Activated naive CD8-positive, alpha-beta T cell treated with anti-CD3 and anti-CD28 coated beads, Interleukin-2, amount 50 U/mL, for 16 hours (primary cell): ENCODE results near the gene EXD3.

ENCODE experiments used
- DNase-seq: peaks from one replicate; pipeline ENCODE4 v3.0.0-alpha.2; 2020; ENCODE audit warnings: low read depth, low spot score

Gene EXD3

DNA sequence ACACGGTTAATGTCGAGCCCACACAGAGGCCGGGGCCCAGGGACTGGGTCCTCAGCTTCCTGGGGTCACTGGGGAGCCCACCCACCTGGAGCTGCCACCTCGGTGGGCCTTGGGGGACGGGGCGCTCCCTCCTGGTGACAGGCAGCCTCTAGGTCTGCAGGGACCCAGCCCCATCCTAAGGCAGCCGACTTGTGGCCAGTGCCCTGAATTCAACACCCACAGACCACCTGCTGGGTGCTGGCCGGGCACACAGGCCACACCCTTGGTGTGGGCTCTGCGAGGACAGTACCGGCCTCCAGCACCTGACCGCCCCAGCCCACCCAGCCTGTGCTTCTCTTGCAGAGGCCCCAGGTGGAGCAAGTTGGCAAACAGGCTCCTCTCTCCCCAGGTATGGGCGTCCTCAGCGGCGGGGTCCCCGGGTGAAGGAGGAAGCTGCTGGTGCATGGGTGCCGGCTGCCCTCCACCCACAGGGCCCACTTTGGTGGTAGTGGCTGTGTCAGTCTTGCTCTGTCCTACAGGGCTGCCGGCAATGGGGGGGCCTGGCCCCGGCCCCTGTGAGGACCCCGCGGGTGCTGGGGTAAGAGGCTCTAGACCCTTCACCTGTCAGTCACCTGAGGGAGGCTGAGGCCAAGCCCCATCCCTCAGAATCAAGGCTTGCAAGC is 9.9 kb upstream of the EXD3 start:
- no peak for DNase-seq

DNA sequence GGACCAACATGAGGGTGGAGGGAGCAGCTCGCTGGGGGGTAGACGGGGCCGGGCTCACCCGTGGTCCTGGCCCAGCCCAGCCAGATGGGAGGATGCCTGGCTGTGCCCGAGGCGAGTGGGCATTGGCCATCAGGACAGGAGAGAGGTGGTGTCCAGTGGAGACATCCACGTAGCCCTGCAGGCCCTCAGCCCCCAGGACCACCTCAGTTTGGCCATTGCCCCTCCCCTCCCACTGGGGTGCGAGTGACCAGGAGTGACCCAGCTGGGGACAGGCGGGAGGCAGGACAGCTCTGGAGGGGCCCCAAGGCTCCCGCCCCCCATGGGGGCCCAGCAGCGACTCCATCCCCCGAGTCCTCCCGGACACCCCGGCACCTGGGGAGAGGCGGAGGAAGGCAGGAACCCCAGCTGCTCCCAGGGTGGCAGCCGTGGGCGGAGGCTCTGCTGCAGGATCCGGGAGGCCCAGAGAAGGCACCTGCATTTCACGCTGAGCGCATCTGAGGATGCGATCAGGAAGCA is 8.5 kb upstream of the EXD3 start:
- no peak for DNase-seq

DNA sequence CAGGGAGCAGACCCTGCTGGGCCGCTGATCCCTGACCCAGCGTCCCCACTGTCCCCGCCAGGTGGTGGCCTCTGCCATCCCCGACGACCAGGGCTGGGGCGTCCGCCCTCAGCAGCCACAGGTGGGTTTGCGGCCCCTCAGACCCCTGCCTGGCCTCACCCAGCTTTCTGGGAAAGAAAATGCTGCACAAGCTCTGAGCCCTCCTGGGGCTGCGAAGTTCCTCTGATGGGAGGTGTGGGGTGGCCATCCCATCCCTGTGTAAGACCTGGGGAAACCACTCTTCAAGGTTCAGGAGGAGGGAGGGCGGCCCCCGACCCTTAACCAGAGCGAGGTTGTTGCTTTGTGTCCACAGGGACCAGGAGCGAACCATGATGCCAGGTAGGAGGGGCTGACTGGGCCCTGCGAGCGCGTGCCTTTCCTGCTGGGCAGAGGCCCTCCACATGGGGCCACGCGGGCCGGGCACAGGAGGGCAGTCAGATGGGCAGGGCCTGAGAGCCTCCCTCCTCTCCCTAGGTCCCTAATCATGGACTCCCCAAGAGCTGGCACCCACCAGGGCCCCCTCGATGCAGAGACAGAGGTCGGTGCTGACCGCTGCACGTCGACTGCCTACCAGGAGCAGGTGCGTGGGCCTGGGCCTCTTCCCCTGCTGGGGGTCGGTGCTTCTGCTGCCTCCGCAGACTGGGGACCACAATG is 7.9 kb upstream of the EXD3 start:
- no peak for DNase-seq

DNA sequence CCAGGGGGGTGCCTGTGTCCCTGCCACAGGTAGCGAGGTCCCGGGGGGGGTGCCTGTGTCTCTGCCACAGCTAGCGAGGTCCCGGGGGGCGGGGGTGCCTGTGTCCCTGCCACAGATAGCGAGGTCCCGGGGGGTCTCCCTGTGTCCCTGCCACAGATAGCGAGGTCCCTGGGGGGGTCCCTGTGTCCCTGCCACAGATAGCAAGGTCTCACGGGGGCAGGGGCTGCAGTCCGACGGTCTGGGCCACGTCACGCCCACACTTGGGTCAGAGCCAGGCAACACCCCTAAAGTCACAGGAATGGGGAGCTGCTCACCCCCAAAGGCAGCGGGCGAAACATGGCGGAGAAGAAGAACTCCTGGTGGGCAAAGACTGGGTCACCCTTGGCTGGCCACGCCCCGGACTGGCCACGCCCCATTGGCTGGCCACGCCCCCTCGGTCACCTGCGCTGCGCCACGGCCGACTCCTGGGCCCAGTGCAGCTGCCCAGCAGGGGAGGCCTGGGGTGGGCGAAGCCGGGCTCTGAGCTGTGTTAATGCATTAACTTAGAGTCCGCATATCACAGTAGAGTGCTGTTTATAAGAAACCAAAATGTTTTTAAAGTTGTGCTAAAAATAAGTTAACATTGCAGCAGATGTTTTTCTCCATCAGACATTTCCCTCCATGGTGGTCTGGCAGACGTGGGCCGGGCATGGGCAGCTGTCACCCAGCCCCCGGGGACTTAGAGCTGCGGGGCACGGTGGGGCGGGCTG is 7.2 kb upstream of the EXD3 start:
- no peak for DNase-seq

GRCh38 chr9:137429546-137429890 is 6.6 kb upstream of the EXD3 start:
- no peak for DNase-seq

DNA sequence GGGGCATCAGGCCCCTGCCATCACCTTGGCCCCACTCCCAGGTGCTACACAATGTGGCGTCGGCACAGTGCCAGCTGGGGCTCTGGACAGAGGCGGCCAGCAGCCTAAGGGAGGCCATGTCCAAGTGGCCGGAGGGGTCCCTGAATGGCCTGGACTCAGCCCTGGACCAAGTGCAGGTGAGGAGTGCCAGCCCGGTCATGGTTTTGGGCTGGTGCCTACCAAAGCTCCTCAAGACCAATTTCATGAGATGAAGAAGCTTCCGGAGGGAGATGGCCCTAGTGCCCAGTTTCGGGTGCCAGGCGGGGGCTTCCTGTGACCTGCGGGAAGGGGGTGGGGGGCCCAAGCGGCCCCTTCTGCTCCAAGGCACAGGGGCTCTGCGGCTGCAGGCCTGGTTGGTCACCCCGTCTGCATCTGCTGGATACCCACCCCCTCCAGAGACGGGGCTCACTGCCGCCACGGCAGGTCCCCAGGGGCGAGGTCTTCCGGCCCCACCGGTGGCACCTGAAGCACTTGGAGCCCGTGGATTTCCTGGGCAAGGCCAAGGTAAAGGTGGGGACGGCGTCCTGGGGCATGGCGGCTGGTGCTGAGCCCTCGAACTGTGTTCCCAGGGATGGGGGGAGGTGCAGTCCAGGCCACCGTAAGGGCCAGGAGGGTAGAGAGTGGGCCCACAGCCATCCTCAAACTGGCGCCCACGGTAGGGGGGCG is 6.0 kb upstream of the EXD3 start:
- no peak for DNase-seq

DNA sequence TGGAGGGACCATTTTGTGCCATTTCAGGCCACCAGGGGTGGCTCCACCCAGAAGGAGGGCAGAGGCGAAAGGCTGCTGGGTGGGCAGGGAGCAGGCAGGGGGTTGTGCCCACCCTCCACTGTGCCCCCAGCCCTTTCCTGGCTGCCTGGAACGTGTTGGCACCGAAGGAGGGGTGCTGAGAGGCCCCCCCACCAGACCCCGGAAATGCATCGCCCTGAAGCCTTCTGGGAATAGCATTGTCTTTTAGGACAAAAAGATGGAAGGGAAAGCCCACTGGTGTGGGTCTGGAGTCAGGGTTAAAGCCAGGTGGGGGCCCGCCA is 5.3 kb upstream of the EXD3 start:
- no peak for DNase-seq

GRCh38 chr9:137427454-137428310 is 4.7 kb upstream of the EXD3 start:
- no peak for DNase-seq

GRCh38 chr9:137426018-137426681 is 3.2 kb upstream of the EXD3 start:
- no peak for DNase-seq

GRCh38 chr9:137423514-137424291 is 741 bp upstream of the EXD3 start:
- no peak for DNase-seq

- no peak for DNase-seq
Measured at GRCh38 chr9:137421838-137422603, 941 bp downstream of the EXD3 start.

DNA sequence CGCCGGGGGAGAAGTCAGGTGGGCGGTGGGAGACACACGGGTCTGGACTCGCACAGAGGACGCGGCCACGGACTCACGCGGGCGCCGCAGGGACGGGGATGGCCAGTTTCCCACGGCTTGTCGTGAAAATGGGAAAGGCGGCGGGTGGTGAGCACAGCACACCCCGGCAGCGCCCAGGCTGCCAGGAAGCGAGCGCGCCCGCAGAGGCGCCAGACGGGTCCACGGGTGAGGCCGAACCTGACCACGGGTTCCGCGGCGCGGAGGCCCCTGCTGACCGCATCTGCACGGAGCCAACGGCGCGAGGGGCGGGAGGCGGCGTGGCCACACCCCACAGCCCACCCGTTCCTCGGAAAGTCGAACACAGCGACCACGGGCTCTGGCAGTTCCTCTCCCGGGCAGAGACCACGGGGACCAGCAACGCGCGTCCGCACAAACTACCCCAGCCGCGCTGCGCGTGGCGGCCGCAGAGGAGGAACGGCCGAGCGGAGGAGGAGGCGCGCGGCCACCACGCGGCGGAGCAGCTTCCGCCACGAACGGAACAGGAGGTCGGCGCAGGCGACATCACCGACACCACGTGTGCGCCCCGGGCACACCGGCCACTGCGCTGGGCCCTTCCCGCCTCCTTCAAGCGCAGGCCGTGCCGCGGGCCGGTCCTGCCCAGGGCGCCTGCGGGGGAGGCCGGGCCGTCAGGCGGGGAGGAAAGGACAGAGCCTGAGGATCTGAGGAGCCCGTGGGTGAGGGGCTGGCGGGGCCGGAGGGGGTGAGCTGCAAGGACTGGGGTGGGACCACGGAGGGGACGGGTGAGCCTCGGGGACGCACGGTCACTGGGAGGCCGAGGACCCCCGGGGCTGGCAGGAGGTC is 5.6 kb downstream of the EXD3 start:
- DNase-seq = no peak

GRCh38 chr9:137416563-137417151 is 6.3 kb downstream of the EXD3 start:
- DNase-seq = no peak

- no peak for DNase-seq
Measured at GRCh38 chr9:137416006-137416562, 6.9 kb downstream of the EXD3 start.

GRCh38 chr9:137415451-137415850 is 7.5 kb downstream of the EXD3 start:
- DNase-seq = no peak

DNA sequence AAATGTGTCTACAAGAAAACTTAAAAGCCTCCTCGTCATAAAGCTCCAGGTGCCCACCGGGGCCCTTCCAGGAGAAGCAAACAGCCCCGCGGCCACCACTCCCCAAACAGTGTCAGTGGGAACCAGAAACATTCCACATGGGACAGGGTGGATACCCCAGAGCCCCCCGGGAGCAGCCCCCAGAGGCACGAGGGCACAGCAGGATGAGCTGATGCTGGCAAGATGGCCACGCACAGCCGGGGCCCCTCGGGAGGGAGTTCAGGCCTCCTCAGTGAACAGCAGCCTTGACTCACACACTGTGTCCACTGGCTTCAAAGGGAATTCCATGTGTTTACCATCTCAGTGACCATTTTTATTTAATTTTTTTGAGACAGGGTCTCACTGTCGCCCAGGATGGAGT is 10.5 kb downstream of the EXD3 start:
- DNase-seq = no peak

GRCh38 chr9:137411645-137412380 is 11.1 kb downstream of the EXD3 start:
- DNase-seq = no peak
